Stimulated activated CD4-positive, alpha-beta T cell treated with anti-CD3 and anti-CD28 coated beads, TNF-alpha, amount 100 ng/mL, for 48 hours (primary cell): Measurements from ENCODE around the gene TBC1D24.

Experiments
- DNase-seq, 3 donors: peaks; one replicate each; pipeline ENCODE4 v3.0.0-alpha.2; 2020; ENCODE audit warnings: low read depth in 3 of 3

The TBC1D24 gene

GRCh38 chr16:2498531-2499253 is 23.8 kb downstream of the TBC1D24 start:
- DNase-seq: no peak

DNA sequence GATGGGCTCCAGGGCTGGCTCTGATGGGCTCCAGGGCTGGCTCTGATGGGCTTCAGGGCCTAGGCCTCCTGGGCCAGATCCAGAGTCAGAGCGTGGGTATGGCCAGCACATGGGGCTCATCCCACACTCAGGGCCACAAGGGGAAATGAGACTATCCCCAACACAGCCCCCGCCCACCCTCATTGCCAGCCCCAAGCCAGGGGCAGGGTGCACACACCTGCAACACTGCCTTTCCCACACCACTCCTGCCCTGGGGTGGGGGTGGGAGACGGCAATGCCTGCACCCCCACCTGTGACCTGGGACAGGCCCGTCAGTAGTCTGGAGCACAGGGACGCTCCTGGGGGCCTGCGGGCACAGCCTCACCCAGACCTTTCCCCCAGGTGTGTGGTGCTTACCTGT is 24.5 kb downstream of the TBC1D24 start:
- no peak for DNase-seq

- DNase-seq: no peak
Measured at GRCh38 chr16:2499890-2500429, 25.0 kb downstream of the TBC1D24 start.

- DNase-seq: no peak
Measured at GRCh38 chr16:2500430-2500917, 25.5 kb downstream of the TBC1D24 start.

DNA sequence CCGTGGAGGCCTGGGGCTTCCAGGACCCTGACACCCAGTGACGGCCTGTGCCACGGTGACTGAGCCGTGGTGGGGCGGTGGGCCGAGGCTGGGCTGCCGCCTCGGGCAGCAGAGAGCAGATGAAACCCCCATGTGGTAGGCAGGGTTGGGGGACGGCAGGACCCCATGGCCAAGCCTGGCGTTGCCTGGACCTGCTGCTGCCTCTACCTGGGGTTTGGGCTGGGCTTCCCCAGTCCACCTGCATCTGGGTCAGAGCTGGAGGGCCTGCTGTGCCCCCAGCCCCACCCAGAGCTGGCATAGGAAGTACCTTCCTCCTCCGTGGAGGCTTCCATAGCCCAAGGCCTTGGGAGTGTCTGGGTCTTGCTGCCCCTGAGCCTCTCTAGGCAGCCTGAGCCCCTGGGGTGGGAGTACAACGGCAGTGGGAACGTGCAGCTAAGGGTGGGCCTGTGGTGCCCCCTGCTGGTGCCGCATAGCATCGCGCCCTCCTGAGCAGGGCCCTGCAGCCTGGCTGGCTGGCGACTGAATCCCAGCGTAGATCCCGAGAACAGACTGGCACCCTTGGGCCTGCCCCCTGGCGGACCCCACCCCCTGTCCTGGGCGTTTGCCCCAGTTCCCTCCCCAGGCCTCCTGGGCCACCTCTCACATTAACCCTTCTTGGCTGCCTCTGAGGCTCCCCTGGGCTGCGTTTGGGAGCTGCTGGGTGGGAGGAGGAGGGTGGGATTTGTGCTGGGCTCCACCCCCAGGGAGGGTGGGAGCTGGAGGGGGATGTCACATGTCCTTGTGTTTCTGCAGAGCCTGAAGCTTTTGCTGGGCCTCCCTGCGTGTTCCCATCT is 26.2 kb downstream of the TBC1D24 start:
- peak; percentile 61 to 67 (median 65) for DNase-seq

DNA sequence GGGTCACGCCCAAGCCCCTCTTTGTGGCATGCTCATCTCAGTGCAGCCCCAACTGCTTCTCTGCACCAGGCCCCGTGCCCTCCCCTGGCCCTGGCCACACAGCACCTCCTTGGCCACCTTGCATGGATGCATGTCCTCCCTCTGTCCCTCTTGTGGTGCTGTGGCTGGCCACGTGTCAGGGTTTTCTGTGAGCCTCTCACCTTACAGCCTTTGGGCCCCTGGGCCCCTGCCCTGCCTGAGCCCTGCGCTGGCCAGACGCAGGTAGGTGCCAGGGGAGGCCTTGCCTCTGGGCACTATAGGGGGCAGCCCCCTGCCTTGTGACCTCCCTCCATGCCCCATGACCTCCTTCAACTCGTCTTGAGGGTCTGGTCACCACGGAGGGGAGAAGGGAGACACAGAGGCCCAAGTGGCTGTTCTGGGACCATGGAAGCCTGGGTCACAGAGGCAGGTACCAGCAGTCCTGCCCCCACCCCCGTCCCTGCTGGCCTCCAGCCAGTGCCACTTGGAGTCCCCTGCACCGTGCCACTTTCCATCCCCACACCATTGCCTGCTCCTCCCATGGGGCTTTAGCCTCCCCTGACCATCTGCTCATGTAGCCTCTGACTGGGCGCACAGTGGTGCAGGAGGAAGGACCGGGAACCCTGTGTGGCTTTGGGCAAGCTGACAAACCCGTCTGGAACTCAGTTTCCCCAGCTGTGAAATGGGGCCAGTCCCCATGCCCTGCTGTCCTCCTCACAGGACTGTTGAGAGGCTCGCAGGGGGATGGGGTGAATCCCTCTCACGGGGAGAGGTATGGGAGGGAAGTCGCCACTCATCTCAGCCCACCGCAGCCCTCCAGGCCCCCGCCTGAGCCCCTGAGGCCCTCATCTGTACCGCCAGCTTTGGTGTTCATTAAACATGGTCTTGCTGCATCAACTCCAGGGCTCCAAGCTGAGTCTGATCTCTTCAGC is 27.3 kb downstream of the TBC1D24 start:
- no peak for DNase-seq

- DNase-seq: no peak
Measured at GRCh38 chr16:2505695-2506094, 30.8 kb downstream of the TBC1D24 start.

- DNase-seq: no peak
Measured at GRCh38 chr16:2507052-2507659, 32.2 kb downstream of the TBC1D24 start.

DNA sequence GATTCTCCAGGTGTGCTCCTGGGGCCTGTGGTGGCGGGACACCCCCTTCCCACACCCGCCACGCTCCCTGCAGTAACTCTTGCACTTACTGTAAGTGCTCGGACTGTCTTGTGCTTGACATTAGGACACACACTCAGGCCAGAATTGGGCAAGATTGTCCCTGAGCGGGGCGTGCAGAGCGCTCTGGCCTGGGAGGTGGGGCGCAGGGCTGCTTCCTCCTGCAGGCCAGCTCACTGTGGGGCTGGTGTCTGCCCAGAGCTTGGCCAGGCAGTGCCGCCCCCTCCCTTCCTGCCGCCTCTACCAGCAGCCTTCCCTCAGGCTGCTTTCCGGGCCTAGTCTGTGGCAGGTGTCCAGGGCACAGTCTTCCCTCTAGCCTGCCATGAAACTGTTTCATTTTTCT is 32.7 kb downstream of the TBC1D24 start:
- DNase-seq: no peak

DNA sequence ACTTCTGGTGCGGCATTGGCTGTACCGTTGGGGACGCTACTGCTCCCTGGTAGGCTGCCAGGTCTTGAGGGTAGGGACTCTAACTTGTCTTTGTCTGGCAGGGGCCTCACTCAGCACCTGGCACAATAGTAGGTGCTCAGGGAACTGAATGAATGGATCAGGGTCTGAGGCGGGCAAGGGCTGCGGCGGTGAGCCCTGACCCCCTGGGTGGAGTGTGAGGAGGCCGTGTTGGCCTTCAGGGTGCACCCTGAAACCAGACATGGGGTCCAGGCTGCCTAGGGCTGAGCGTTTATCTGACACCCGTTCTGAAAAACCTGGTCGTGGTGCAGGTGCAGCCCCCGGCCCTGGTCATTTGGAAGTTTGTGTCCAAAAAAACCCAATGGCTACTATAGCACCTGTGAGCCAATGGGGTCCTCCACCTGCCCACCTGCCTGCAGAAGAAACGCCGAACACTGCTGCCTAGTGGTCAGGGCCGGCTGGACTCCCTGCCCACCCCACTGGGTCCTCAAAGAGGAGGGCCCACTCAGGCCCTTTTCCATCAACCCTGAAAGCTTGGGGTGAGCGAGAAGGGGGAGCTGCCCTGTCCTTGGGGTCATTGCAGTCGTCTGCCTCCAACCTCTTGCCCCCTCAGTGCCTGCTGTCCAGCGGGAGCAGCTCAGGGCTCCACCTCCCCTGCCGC is 33.9 kb downstream of the TBC1D24 start:
- no peak for DNase-seq

GRCh38 chr16:2511128-2511800 is 36.3 kb downstream of the TBC1D24 start:
- DNase-seq: no peak

DNA sequence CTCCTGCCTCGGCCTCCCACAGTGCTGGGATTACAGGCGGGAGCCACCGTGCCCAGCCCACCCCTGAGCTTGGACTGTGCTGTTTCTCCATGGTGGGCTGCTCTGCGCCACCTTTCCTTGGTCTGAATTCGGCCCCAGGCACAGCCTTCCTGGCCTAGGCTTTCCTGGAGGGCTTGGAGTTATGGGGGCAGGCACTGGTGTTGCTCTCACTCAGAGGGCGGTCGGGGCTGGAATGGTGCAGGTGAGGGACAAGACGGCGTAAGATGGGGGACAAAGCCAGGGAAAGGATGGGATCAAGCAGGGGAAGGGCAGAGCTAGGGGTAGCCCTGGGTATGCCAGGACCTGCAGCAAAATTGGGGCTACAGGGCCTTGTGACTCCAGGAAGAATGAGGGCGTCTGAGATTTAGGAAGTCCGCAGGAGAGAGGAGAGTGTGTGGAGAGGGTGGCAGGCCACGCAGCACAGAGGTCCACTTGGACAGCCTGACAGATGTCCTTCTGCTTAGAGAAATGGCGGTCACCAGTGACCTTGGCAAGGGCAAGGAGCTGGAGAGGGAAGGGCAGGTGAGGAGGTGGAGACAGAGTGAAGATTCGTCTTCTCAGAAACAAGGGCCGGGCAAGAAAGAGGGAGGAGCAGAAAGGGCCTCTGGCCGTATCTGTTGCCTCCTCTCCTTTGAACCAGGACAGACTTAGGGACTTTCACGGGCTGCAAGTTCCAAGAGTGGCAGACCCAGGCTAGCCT is 37.2 kb downstream of the TBC1D24 start:
- no peak for DNase-seq

DNA sequence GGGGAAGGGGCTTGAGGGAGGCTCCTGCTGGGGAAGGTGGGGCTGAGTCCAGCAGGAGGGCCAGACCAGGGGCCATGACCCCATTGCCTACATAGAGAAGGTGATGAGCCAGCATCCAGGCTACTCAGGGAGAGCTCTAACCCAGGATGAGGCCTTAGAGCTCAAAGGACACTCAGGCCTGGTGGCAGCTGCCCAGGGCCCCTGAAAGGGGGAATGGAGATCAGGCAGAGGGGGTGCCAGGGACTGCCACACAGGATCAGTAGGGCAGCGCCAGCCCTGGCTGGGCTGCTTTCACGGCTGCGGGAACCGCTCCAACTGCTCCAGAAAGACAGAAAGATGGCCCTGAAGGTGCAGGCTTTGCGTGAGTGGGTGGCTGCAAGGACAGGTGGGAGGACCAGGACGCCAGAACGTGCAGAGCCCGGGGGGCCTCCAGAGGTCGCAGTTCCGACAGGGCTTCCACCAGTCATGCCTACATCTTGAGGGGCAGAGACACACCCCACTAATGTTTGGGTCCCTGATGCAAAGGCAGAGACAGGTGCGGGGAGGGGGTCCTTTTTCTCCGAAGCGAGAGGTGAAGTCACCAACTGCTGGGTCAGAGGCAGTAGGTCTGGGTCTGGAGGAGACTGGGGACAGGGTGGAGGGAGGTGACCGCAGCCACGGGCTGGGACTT is 37.9 kb downstream of the TBC1D24 start:
- DNase-seq: no peak

DNA sequence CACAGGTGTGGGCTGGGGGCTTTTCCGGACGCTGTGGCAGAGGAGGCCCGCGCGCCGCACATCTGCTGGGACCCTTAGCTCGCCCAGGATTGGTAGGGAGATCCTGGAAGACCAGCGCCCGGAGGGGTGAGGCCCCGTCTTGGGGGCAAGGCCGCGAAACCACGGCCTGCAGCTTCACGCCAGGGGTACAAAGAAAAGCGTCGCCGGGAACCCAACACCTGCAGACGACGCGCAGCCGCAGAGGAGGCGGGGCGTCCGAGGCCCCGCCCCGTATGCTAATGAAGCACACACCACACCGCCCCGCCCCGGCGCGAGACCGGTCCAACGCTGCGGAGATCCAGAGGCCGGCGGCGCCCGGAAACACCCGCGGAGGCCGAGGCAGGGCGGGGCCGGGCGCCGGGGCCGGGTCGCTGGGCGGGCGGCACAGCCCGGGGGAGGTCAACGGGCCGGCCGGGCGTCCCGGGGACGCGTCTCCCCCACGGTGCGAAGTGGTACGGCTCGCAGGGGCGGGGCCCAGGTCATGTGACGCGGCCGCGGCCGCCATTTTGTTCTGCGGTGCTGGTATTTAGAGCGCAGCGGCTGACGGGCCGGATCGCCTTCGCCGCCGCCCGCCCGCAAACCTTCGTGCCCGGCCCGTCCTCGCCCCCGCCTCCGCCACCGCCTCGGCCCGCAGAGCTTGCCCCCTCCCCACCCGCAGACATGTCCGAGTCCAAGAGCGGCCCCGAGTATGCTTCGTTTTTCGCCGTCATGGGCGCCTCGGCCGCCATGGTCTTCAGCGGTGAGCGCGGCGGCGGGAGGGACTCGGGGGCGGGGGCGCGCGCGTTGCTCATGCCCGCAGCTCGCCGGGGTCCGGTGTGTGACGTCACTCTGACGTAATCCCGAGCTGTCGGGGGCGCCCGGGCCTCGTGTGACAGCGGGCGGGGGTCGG is 38.7 kb downstream of the TBC1D24 start, which contains the start of gene ATP6V0C:
Gene ATP6V0C (plus strand): TSS at position 548 of the 928 bp plus-strand sequence. CDS start 152 bp downstream, at position 700.
- peak; percentile 76 to 88 (median 77) for DNase-seq

GRCh38 chr16:2514333-2515179 is 39.6 kb downstream of the TBC1D24 start:
- DNase-seq: peak in 1 of 3 donors; percentile 22

GRCh38 chr16:2515180-2515851 is 40.4 kb downstream of the TBC1D24 start:
- no peak for DNase-seq
